Lower leg skin (tissue), 4 donors: ENCODE data around the gene MYL7. TPM values are rescaled to one million over a fixed set of nuclear protein-coding genes. Genes with fewer than 3 reads are reported as not detected.

Source experiments
- DNase-seq, 2 donors: peaks; one replicate each; pipeline ENCODE4 v3.0.0-alpha.2; 2019; ENCODE audit warnings: low spot score in 2 of 2
- H3K4me3 ChIP-seq: fragments of 200-600 bp; sonication (generic); 2 replicates; pipeline ENCODE4 v1.5.1; 2017; ENCODE audit warnings: mild to moderate bottlenecking, low read depth; ENCODE audit not compliant: poor library complexity, severe bottlenecking
- CTCF ChIP-seq, 3 donors: fragments of 450-650 bp; IDR thresholded peaks; one replicate each; pipeline ENCODE4 v1.5.1; 2016; ENCODE audit warnings: antibody characterized with exemption in 3 of 3, mild to moderate bottlenecking in 3 of 3, moderate library complexity in 2 of 3
- POLR2A ChIP-seq, 2 donors: fragments of 450-650 bp; IDR thresholded peaks; one replicate each; pipeline ENCODE4 v1.6.1; 2016 to 2017; ENCODE audit warnings: antibody characterized with exemption in 2 of 2, mild to moderate bottlenecking in 1 of 2, moderate library complexity in 1 of 2
- WGBS, 2 donors: methylation state at CpG; one replicate each; pipeline ENCODE4 v1.1.5; 2018; 5-methylcytosine and 5-hydroxymethylcytosine counted together
- intact Hi-C: fragments of 100-400 bp; cut with DNase I; formaldehyde crosslinking; loops from one replicate; pipeline ENCODE4 v1.15.0; 2023; ENCODE audit warnings: low total_unique reads
- total RNA-seq, 4 donors: library from RNA; depleted of rRNA; stranded (reverse); fragments of >200 nt; gene quantifications; one replicate each; pipeline ENCODE4 v1.1.0, GENCODE V29; 2016

The MYL7 gene
- total RNA-seq, 4 donors from 2014 or later, result not detected

GRCh38 chr7:44103923-44104859, 36.9 kb downstream of the MYL7 start, which contains the start of gene AEBP1:
TSS of gene AEBP1 (plus strand) at chr7:44104345. CDS start at chr7:44104666, 321 bp downstream.
- 4 to 7% methylated on average over 56 to 77 of the region's 87 CpGs for WGBS, 2 donors
- intact Hi-C loops, result no loop called here
- H3K4me3 ChIP-seq, result peak within 1 kb of the TSS; percentile 32
- TF ChIP-seq POLR2A (IDR thresholded peaks at IDR 0.05) (no peak), CTCF (IDR thresholded peaks at IDR 0.05) (no peak)
- peak in 1 of 2 donors; percentile 87 for DNase-seq

GRCh38 chr7:44103566-44103922, 37.6 kb downstream of the MYL7 start:
- no peak for DNase-seq
- intact Hi-C loops, result no loop called here
- 69 to 80% methylated on average over 8 of the region's 8 CpGs for WGBS, 2 donors
- TF ChIP-seq POLR2A (IDR thresholded peaks at IDR 0.05) (no peak), CTCF (IDR thresholded peaks at IDR 0.05) (no peak)
- H3K4me3 ChIP-seq, result no peak overlapping the region

- no peak for TF ChIP-seq POLR2A (IDR thresholded peaks at IDR 0.05)
- no peak for TF ChIP-seq CTCF (IDR thresholded peaks at IDR 0.05)
- intact Hi-C loops, result no loop called here
- no peak overlapping the region for H3K4me3 ChIP-seq
- WGBS, 2 donors, result 76 to 77% methylated on average over 8 of the region's 8 CpGs
- DNase-seq, result no peak
Observed at GRCh38 chr7:44102846-44103565, 38.1 kb downstream of the MYL7 start.

- H3K4me3 ChIP-seq, result no peak overlapping the region
- DNase-seq, result peak in 1 of 2 donors; percentile 90
- TF ChIP-seq CTCF (IDR thresholded peaks at IDR 0.05) (no peak), POLR2A (IDR thresholded peaks at IDR 0.05) (no peak)
- intact Hi-C loops, result no loop called here
- WGBS, 2 donors, result 51% methylated on average over 14 of the region's 14 CpGs
Observed at GRCh38 chr7:44101966-44102845, 38.9 kb downstream of the MYL7 start.

GRCh38 chr7:44101303-44101965, 39.7 kb downstream of the MYL7 start:
- no peak overlapping the region for H3K4me3 ChIP-seq
- TF ChIP-seq POLR2A (IDR thresholded peaks at IDR 0.05) (no peak), CTCF (IDR thresholded peaks at IDR 0.05) (no peak)
- no peak for DNase-seq
- WGBS, 2 donors, result 75 to 84% methylated on average over 3 of the region's 3 CpGs
- intact Hi-C loops, result no loop called here
